ENCODE measurements around the gene RMDN3. TPM values are rescaled to one million over a fixed set of nuclear protein-coding genes. Genes with fewer than 3 reads are reported as not detected.

RMDN3 gene
- total and polyA plus RNA-seq, 2 of the 13 experiments (the other 11 are each of a cell fraction or from before 2014, with no cell fraction given), result 16.8 to 19.5 TPM

DNA sequence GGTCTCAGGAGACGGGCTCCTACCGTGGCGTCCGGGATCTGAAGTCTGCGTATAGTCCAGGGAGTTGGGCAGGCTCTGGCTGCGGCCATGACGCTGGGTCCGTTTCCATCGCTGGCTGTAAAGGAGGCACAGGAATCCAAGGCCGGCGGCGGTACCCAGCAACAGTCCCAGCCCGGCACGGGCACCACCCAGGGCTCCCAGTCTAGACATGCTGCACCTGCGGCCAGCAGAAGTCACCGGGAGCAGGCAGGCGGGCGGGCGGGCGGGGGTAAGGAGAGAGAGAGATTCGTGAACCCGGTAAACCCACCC, 526 bp downstream of the RMDN3 start (continued):
- TF ChIP-seq, protein P1, sequence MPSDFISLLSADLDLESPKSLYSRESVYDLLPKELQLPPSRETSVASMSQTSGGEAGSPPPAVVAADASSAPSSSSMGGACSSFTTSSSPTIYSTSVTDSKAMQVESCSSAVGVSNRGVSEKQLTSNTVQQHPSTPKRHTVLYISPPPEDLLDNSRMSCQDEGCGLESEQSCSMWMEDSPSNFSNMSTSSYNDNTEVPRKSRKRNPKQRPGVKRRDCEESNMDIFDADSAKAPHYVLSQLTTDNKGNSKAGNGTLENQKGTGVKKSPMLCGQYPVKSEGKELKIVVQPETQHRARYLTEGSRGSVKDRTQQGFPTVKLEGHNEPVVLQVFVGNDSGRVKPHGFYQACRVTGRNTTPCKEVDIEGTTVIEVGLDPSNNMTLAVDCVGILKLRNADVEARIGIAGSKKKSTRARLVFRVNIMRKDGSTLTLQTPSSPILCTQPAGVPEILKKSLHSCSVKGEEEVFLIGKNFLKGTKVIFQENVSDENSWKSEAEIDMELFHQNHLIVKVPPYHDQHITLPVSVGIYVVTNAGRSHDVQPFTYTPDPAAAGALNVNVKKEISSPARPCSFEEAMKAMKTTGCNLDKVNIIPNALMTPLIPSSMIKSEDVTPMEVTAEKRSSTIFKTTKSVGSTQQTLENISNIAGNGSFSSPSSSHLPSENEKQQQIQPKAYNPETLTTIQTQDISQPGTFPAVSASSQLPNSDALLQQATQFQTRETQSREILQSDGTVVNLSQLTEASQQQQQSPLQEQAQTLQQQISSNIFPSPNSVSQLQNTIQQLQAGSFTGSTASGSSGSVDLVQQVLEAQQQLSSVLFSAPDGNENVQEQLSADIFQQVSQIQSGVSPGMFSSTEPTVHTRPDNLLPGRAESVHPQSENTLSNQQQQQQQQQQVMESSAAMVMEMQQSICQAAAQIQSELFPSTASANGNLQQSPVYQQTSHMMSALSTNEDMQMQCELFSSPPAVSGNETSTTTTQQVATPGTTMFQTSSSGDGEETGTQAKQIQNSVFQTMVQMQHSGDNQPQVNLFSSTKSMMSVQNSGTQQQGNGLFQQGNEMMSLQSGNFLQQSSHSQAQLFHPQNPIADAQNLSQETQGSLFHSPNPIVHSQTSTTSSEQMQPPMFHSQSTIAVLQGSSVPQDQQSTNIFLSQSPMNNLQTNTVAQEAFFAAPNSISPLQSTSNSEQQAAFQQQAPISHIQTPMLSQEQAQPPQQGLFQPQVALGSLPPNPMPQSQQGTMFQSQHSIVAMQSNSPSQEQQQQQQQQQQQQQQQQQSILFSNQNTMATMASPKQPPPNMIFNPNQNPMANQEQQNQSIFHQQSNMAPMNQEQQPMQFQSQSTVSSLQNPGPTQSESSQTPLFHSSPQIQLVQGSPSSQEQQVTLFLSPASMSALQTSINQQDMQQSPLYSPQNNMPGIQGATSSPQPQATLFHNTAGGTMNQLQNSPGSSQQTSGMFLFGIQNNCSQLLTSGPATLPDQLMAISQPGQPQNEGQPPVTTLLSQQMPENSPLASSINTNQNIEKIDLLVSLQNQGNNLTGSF (CRISPR knock-in tag; IDR thresholded peaks at IDR 0.05), result no peak
- TF ChIP-seq ZNF839 (CRISPR knock-in tag; IDR thresholded peaks at IDR 0.05; ENCODE audit: borderline replicate concordance) (no peak), ZNF234 (CRISPR knock-in tag; conservative IDR thresholded peaks at IDR 0.05) (no peak), ZNF274 (CRISPR knock-in tag; IDR thresholded peaks at IDR 0.05) (0 out of 2 replicates have a peak, but pooled peaks have one; percentile 13), ZNF781 (CRISPR knock-in tag; IDR thresholded peaks at IDR 0.05; ENCODE audit: borderline replicate concordance, not compliant biosample characterization) (no peak), ZFP41 (CRISPR knock-in tag; IDR thresholded peaks at IDR 0.05; ENCODE audit: borderline replicate concordance) (no peak), HNRNPUL1 (IDR thresholded peaks at IDR 0.05; ENCODE audit: low read depth, low read length) (no peak), SRSF4 (IDR thresholded peaks at IDR 0.05; ENCODE audit: low read depth, low read length, poor library complexity, severe bottlenecking) (no peak), ZMYM2 (CRISPR knock-in tag; IDR thresholded peaks at IDR 0.05) (0 out of 2 replicates have a peak, but pooled peaks have one; percentile 13), ZNF224 (CRISPR knock-in tag; IDR thresholded peaks at IDR 0.05) (no peak)
- TF ChIP-seq, protein P2, sequence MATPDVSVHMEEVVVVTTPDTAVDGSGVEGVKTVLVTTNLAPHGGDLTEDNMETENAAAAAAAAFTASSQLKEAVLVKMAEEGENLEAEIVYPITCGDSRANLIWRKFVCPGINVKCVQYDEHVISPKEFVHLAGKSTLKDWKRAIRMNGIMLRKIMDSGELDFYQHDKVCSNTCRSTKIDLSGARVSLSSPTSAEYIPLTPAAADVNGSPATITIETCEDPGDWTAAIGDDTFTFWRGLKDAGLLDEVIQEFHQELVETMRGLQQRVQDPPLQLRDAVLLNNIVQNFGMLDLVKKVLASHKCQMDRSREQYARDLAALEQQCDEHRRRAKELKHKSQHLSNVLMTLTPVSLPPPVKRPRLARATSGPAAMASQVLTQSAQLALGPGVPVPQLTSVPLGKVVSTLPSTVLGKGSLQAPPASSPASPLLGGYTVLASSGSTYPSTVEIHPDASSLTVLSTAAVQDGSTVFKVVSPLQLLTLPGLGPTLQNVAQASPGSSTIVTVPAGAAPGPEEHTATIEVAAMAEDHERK (CRISPR knock-in tag; IDR thresholded peaks at IDR 0.05; ENCODE audit: low read depth), result no peak
- TF ChIP-seq, protein P3, sequence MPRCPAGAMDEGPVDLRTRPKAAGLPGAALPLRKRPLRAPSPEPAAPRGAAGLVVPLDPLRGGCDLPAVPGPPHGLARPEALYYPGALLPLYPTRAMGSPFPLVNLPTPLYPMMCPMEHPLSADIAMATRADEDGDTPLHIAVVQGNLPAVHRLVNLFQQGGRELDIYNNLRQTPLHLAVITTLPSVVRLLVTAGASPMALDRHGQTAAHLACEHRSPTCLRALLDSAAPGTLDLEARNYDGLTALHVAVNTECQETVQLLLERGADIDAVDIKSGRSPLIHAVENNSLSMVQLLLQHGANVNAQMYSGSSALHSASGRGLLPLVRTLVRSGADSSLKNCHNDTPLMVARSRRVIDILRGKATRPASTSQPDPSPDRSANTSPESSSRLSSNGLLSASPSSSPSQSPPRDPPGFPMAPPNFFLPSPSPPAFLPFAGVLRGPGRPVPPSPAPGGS (CRISPR knock-in tag; IDR thresholded peaks at IDR 0.05), result no peak
- TF ChIP-seq, protein P4, sequence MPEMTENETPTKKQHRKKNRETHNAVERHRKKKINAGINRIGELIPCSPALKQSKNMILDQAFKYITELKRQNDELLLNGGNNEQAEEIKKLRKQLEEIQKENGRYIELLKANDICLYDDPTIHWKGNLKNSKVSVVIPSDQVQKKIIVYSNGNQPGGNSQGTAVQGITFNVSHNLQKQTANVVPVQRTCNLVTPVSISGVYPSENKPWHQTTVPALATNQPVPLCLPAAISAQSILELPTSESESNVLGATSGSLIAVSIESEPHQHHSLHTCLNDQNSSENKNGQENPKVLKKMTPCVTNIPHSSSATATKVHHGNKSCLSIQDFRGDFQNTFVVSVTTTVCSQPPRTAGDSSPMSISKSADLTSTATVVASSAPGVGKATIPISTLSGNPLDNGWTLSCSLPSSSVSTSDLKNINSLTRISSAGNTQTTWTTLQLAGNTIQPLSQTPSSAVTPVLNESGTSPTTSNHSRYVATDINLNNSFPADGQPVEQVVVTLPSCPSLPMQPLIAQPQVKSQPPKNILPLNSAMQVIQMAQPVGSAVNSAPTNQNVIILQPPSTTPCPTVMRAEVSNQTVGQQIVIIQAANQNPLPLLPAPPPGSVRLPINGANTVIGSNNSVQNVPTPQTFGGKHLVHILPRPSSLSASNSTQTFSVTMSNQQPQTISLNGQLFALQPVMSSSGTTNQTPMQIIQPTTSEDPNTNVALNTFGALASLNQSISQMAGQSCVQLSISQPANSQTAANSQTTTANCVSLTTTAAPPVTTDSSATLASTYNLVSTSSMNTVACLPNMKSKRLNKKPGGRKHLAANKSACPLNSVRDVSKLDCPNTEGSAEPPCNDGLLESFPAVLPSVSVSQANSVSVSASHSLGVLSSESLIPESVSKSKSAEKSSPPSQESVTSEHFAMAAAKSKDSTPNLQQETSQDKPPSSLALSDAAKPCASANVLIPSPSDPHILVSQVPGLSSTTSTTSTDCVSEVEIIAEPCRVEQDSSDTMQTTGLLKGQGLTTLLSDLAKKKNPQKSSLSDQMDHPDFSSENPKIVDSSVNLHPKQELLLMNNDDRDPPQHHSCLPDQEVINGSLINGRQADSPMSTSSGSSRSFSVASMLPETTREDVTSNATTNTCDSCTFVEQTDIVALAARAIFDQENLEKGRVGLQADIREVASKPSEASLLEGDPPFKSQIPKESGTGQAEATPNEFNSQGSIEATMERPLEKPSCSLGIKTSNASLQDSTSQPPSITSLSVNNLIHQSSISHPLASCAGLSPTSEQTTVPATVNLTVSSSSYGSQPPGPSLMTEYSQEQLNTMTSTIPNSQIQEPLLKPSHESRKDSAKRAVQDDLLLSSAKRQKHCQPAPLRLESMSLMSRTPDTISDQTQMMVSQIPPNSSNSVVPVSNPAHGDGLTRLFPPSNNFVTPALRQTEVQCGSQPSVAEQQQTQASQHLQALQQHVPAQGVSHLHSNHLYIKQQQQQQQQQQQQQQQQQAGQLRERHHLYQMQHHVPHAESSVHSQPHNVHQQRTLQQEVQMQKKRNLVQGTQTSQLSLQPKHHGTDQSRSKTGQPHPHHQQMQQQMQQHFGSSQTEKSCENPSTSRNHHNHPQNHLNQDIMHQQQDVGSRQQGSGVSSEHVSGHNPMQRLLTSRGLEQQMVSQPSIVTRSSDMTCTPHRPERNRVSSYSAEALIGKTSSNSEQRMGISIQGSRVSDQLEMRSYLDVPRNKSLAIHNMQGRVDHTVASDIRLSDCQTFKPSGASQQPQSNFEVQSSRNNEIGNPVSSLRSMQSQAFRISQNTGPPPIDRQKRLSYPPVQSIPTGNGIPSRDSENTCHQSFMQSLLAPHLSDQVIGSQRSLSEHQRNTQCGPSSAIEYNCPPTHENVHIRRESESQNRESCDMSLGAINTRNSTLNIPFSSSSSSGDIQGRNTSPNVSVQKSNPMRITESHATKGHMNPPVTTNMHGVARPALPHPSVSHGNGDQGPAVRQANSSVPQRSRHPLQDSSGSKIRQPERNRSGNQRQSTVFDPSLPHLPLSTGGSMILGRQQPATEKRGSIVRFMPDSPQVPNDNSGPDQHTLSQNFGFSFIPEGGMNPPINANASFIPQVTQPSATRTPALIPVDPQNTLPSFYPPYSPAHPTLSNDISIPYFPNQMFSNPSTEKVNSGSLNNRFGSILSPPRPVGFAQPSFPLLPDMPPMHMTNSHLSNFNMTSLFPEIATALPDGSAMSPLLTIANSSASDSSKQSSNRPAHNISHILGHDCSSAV (CRISPR knock-in tag; IDR thresholded peaks at IDR 0.05; ENCODE audit: borderline replicate concordance), result no peak

Measured in HepG2 (cell line).